B cell (primary cell): ENCODE results near the gene LCORL. TPM values are rescaled to one million over a fixed set of nuclear protein-coding genes. Genes with fewer than 3 reads are reported as not detected.
"Not testable (repeated sequence)": the region's sequence is repeated elsewhere in the genome, so short reads cannot be mapped to it uniquely, and the experiment has no call there.

Source experiments
- ATAC-seq: fragments of 200-7000 bp; cut with Tn5 transposase; one replicate; pipeline ENCODE4 v1.10.0; 2021; ENCODE audit warnings: low read depth, mild to moderate bottlenecking, moderate number of reproducible peaks, moderate library complexity
- CTCF ChIA-PET: fragments of 350-600 bp; sonication (Branson Sonifier 250); formaldehyde crosslinking; loops from one replicate; lab custom pipeline; 2021; ENCODE audit warnings: antibody characterized with exemption, inconsistent platforms; lab: Charles Lee
- POLR2A ChIA-PET: fragments of 350-600 bp; sonication (Branson Sonifier 250); formaldehyde crosslinking; loops from one replicate; lab custom pipeline; 2021; ENCODE audit warnings: antibody characterized with exemption; lab: Charles Lee
- DNase-seq: peaks from one replicate; pipeline ENCODE4 v3.0.0; 2013
- H2AFZ ChIP-seq: 2 replicates; pipeline ENCODE4 v1.6.1; 2012; ENCODE audit warnings: mild to moderate bottlenecking, low read depth, low read length; ENCODE audit not compliant: insufficient read depth, poor library complexity, severe bottlenecking
- H3K27ac ChIP-seq, 2 donors: 1 replicate in 1 of 2; 2 replicates in 1 of 2; pipeline ENCODE4 v1.5.1; 2012 to 2013; ENCODE audit warnings: low read length in 2 of 2, mild to moderate bottlenecking in 2 of 2, moderate library complexity in 1 of 2
- H3K27me3 ChIP-seq, 4 experiments: fragments of 200-600 bp in 1 of 4; sonication (generic) in 1 of 4; replicated peaks in 1 of 4; 1 replicate in 2 of 4; 2 replicates in 2 of 4; pipeline versions ENCODE4 v1.6.1 to v1.7.0; 2013 to 2016; ENCODE audit warnings: low read length in 3 of 4, mild to moderate bottlenecking in 2 of 4, mixed read lengths in 1 of 4, moderate library complexity in 1 of 4; ENCODE audit not compliant: insufficient read depth in 4 of 4, control insufficient read depth in 3 of 4; ENCODE audit errors: control extremely low read depth in 1 of 4
- H3K36me3 ChIP-seq, 2 experiments: replicated peaks in 1 of 2; 1 replicate in 1 of 2; 2 replicates in 1 of 2; pipeline versions ENCODE4 v1.6.1 to v1.7.1; 2013; ENCODE audit warnings: low read length in 1 of 2; ENCODE audit not compliant: insufficient read depth in 2 of 2, control insufficient read depth in 1 of 2; ENCODE audit errors: control extremely low read depth in 1 of 2, extremely low read depth in 1 of 2
- H3K4me1 ChIP-seq, 2 donors: fragments of 200-600 bp in 1 of 2; sonication (generic) in 1 of 2; 1 replicate in 1 of 2; 2 replicates in 1 of 2; pipeline versions ENCODE4 v1.5.1 to v1.6.1; 2013 to 2017; ENCODE audit warnings: low read length in 2 of 2; ENCODE audit not compliant: control insufficient read depth in 2 of 2, insufficient read depth in 2 of 2
- H3K4me2 ChIP-seq: replicated peaks from 2 replicates; pipeline ENCODE3; 2012; ENCODE audit warnings: mild to moderate bottlenecking, low read depth, low read length; ENCODE audit not compliant: poor library complexity, severe bottlenecking
- H3K4me3 ChIP-seq, 5 experiments: fragments of 200-600 bp in 1 of 5; sonication (generic) in 1 of 5; 1 replicate in 3 of 5; 2 replicates in 2 of 5; pipeline versions ENCODE4 v1.5.1 to v1.7.0; 2011 to 2016; ENCODE audit warnings: low read length in 4 of 5, mild to moderate bottlenecking in 4 of 5, low read depth in 2 of 5, control low read depth in 1 of 5, moderate library complexity in 1 of 5; ENCODE audit not compliant: insufficient read depth in 1 of 5; ENCODE audit errors: control extremely low read depth in 1 of 5, extremely low read depth in 1 of 5
- H3K79me2 ChIP-seq: fragments of 200-600 bp; sonication (generic); one replicate; pipeline ENCODE4 v1.6.0; 2016; ENCODE audit warnings: low read length; ENCODE audit not compliant: control insufficient read depth, insufficient read depth
- H3K9ac ChIP-seq: fragments of 200-600 bp; sonication (generic); 2 replicates; pipeline ENCODE4 v1.6.1; 2017; ENCODE audit warnings: mild to moderate bottlenecking, low read length, moderate library complexity
- H3K9me3 ChIP-seq, 3 donors: one replicate each; pipeline versions ENCODE4 v1.6.1 to v1.7.1; 2013; ENCODE audit warnings: low read length in 2 of 3; ENCODE audit not compliant: control insufficient read depth in 2 of 3, insufficient read depth in 1 of 3; ENCODE audit errors: control extremely low read depth in 1 of 3
- H4K20me1 ChIP-seq: 2 replicates; pipeline ENCODE4 v1.6.0; 2012; ENCODE audit warnings: mild to moderate bottlenecking, low read length; ENCODE audit not compliant: insufficient read depth, control insufficient read depth, poor library complexity, severe bottlenecking
- H3K27ac Mint-ChIP-seq: one replicate; pipeline ENCODE4 v1.8.0; 2021; ENCODE audit warnings: mixed read lengths
- H3K27me3 Mint-ChIP-seq: one replicate; pipeline ENCODE4 v1.8.0; 2021; ENCODE audit warnings: mixed read lengths
- H3K4me1 Mint-ChIP-seq: one replicate; pipeline ENCODE4 v1.8.0; 2021; ENCODE audit warnings: mixed read lengths
- H3K4me3 Mint-ChIP-seq: one replicate; pipeline ENCODE4 v1.8.0; 2021; ENCODE audit warnings: mixed read lengths
- H3K9me3 Mint-ChIP-seq: one replicate; pipeline ENCODE4 v1.8.0; 2022; ENCODE audit warnings: mixed read lengths; ENCODE audit not compliant: insufficient read depth
- EZH2 ChIP-seq: IDR thresholded peaks from 2 replicates; pipeline ENCODE4 v1.6.1; 2012; ENCODE audit warnings: borderline replicate concordance, low read depth, mild to moderate bottlenecking, moderate library complexity, low read length; ENCODE audit not compliant: insufficient read depth, poor library complexity, severe bottlenecking
- WGBS: methylation state at CpG from one replicate; pipeline ENCODE4 v1.1.5; 2013; ENCODE audit warnings: missing lambda C conversion rate; ENCODE audit not compliant: insufficient coverage; 5-methylcytosine and 5-hydroxymethylcytosine counted together
- intact Hi-C: fragments of 100-400 bp; cut with micrococcal nuclease; formaldehyde crosslinking; loops from one replicate; pipeline ENCODE4 v1.10.0; 2022
- polyA plus RNA-seq: library from polyadenylated mRNA; depleted of rRNA; stranded (reverse); fragments of >200 nt; gene quantifications from 2 replicates; pipeline ENCODE4 v1.2.3, GENCODE V29; 2012
- total RNA-seq, 2 donors: library from RNA; stranded (reverse); fragments of 120-200 nt in 1 of 2; gene quantifications; 1 replicate in 1 of 2; 2 replicates in 1 of 2; pipeline versions ENCODE4 v1.2.3 to v1.2.4, GENCODE V29; 2013 to 2022
- TF ChIP-seq, protein P1 (sequence below): fragments of 200-600 bp; IDR thresholded peaks from one replicate; pipeline ENCODE4 v1.8.0; 2022; ENCODE audit warnings: antibody characterized with exemption, mild to moderate bottlenecking

LCORL gene
- total and polyA plus RNA-seq, 2 donors (not counting 1 experiment from before 2014, with no cell fraction given), result 1.2 to 31.3 TPM

DNA sequence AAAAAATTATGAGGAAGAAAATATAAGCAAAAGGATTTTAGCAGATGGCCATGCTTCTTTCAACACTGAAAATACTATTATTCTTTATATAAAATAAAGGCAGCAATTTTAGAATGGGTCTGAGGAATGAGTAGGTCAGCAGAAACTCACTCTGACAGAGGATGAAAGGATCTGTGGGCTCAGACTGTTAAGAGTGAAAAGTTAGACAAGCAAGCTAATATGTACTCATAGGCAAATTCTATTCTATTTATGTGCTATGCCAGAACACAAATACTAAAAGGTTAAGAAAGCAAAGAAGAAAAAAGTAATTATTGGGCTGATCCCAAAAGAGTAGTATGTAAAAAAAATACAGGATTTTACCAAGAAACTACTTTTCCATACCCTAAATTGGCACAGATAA is 13.9 kb downstream of the LCORL start:
- Histone ChIP-seq H3K4me1 (peaks cover 0 to 8% of the 10 kb centered on the region in 2 donors), H4K20me1 (peaks cover 59% of the 10 kb centered on the region), H3K9me3 (peaks cover 0 to 15% (median 0%) of the 10 kb centered on the region in 3 donors), H3K36me3 (no peaks in the 10 kb centered on the region), H3K4me3 (no peak overlapping the region), H3K27ac (no peak overlapping the region), H3K9ac (no peak overlapping the region), H3K27me3 (no peaks in the 10 kb centered on the region), H3K79me2 (peaks cover 95% of the 10 kb centered on the region), H3K4me2 (no peak overlapping the region), H2AFZ (no peak overlapping the region)
- DNase-seq (no peak), ATAC-seq (no peak)
- intact Hi-C loops, result loop anchor here (5.0 kb wide), 1 partner anchor 35 kb away; no protein-coding TSS in a partner anchor
- ChIA-PET POLR2A (no interaction called here), CTCF (no interaction called here)
- H3K4me3 Mint-ChIP-seq, result no peak overlapping the region
- no peak for TF ChIP-seq EZH2
- TF ChIP-seq, protein P1, sequence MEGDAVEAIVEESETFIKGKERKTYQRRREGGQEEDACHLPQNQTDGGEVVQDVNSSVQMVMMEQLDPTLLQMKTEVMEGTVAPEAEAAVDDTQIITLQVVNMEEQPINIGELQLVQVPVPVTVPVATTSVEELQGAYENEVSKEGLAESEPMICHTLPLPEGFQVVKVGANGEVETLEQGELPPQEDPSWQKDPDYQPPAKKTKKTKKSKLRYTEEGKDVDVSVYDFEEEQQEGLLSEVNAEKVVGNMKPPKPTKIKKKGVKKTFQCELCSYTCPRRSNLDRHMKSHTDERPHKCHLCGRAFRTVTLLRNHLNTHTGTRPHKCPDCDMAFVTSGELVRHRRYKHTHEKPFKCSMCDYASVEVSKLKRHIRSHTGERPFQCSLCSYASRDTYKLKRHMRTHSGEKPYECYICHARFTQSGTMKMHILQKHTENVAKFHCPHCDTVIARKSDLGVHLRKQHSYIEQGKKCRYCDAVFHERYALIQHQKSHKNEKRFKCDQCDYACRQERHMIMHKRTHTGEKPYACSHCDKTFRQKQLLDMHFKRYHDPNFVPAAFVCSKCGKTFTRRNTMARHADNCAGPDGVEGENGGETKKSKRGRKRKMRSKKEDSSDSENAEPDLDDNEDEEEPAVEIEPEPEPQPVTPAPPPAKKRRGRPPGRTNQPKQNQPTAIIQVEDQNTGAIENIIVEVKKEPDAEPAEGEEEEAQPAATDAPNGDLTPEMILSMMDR, result no peak
- peaks cover 5% of the 10 kb centered on the region for H3K9me3 Mint-ChIP-seq
- H3K27ac Mint-ChIP-seq, result no peak overlapping the region
- peaks cover 46% of the 10 kb centered on the region for H3K4me1 Mint-ChIP-seq
- H3K27me3 Mint-ChIP-seq, result no peaks in the 10 kb centered on the region

DNA sequence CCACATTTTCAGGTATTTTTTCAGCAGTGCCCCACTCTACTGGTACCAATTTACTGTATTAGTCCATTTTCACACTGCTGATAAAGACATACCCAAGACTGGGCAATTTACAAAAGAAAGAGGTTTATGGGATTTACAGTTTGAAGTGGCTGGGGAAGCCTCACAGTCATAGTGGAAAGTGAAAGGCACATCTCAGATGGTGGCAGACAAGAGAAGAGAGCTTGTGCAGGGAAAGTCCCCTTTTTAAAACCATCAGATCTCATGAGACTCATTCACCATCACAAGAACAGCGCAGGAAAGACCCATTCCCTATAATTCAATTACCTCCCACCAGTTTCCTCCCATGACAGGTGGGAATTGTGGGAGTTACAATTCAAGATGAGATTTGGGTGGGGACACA is 15.1 kb downstream of the LCORL start:
- H3K4me1 ChIP-seq, H3K36me3 ChIP-seq, H3K4me2 ChIP-seq, H3K9ac ChIP-seq, H3K27me3 ChIP-seq, H3K27ac ChIP-seq, POLR2A ChIA-PET, H3K4me3 Mint-ChIP-seq, H3K4me3 ChIP-seq, DNase-seq, H2AFZ ChIP-seq, H3K27ac Mint-ChIP-seq, CTCF ChIA-PET, H3K27me3 Mint-ChIP-seq, H3K9me3 Mint-ChIP-seq, ATAC-seq: not testable (repeated sequence)
- Histone ChIP-seq H3K9me3 (peaks cover 0 to 15% (median 0%) of the 10 kb centered on the region in 3 donors), H3K79me2 (peaks cover 94% of the 10 kb centered on the region), H4K20me1 (peaks cover 53% of the 10 kb centered on the region)
- WGBS, result no CpG with 5 or more reads among the region's 1 CpG
- H3K4me1 Mint-ChIP-seq, result peaks cover 44% of the 10 kb centered on the region
- intact Hi-C loops, result loop anchor here (5.0 kb wide), 1 partner anchor 34 kb away; no protein-coding TSS in a partner anchor
